Lower lobe of right lung (tissue), 2 donors: ENCODE measurements around the gene SIGLEC7. TPM values are rescaled to one million over a fixed set of nuclear protein-coding genes. Genes with fewer than 3 reads are reported as not detected.

Experiments used
- ATAC-seq, 2 donors: fragments of 200-7000 bp; cut with Tn5 transposase; one replicate each; pipeline ENCODE4 v1.9.1; 2020 to 2022; ENCODE audit warnings: mild to moderate bottlenecking in 2 of 2, moderate library complexity in 2 of 2
- DNase-seq: peaks from one replicate; pipeline ENCODE4 v3.0.0-alpha.2; 2020
- H3K27ac ChIP-seq: fragments of 200-600 bp; one replicate; pipeline ENCODE4 v1.8.0; 2022
- H3K27me3 ChIP-seq: fragments of 200-600 bp; one replicate; pipeline ENCODE4 v1.8.0; 2022; ENCODE audit warnings: low read depth
- H3K36me3 ChIP-seq: fragments of 200-600 bp; one replicate; pipeline ENCODE4 v1.8.0; 2022; ENCODE audit warnings: mild to moderate bottlenecking
- H3K4me1 ChIP-seq: fragments of 200-600 bp; one replicate; pipeline ENCODE4 v1.8.0; 2022
- H3K4me3 ChIP-seq: fragments of 200-600 bp; one replicate; pipeline ENCODE4 v1.8.0; 2022; ENCODE audit warnings: mild to moderate bottlenecking
- H3K9me3 ChIP-seq: fragments of 200-600 bp; one replicate; pipeline ENCODE4 v1.8.0; 2022
- CTCF ChIP-seq: fragments of 200-600 bp; IDR thresholded peaks from one replicate; pipeline ENCODE4 v1.8.0; 2022; ENCODE audit warnings: antibody characterized with exemption, mild to moderate bottlenecking
- intact Hi-C: fragments of 100-400 bp; cut with DNase I; formaldehyde crosslinking; loops from one replicate; pipeline ENCODE4 v1.11.0; 2022
- total RNA-seq: library from RNA; stranded (reverse); fragmentation: NEBNext Ultra II Directional; extraction: Animal tissue kit (Norgen Biotek cat#: 25700); gene quantifications from one replicate; pipeline ENCODE4 v1.2.1, GENCODE V29; 2021
- donor health status: DM: no; HTN: yes; CAD: no; lungs with severe emphysema.

The SIGLEC7 gene
- total RNA-seq, 1 donor from 2014 or later: 10.0 TPM

DNA sequence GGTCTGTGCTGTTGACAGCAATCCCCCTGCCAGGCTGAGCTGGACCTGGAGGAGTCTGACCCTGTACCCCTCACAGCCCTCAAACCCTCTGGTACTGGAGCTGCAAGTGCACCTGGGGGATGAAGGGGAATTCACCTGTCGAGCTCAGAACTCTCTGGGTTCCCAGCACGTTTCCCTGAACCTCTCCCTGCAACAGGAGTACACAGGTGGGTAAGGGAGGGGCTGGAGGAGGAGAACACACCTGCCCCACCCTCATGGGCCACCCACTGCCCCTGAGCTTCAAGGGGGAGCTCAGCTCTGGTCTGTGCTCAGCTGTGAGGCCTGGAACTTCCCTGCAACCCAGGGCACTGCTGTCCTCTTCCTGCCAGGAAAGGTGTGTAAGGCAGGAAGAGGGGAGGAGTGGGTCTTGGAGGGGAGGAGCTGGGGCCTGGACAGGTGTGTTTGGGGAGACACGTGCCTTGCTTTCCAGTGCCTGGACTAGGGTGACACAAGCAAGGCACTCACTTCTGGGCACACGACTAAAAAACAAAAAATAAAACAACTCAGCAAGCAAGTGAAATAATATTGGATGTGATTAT lies 3.9 kb downstream of the SIGLEC7 start:
- TF ChIP-seq CTCF: no peak
- DNase-seq (no peak), ATAC-seq (no peak)
- H3K9me3 ChIP-seq: no peaks in the 10 kb centered on the region
- no peak overlapping the region for H3K4me3 ChIP-seq
- no peak overlapping the region for H3K27ac ChIP-seq
- peaks cover 16% of the 10 kb centered on the region for H3K4me1 ChIP-seq
- H3K36me3 ChIP-seq: no peaks in the 10 kb centered on the region
- no peaks in the 10 kb centered on the region for H3K27me3 ChIP-seq
- intact Hi-C loops: no loop called here

DNA sequence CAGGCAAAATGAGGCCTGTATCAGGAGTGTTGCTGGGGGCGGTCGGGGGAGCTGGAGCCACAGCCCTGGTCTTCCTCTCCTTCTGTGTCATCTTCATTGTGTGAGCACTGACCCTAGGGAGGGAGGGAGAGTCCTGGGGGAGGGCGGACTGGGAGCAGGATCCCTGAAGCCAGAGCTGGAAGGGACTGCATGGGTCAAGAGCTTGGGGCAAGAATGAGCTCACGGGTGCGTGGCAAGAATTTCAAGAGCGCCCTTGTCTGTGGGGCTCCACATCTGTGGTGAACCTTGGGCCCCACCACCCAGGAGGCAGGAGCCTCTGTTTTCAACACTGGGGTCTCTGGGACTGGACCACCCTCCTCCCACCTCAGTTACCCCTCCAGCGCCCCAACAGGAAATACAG lies 4.7 kb downstream of the SIGLEC7 start:
- DNase-seq: no peak
- ATAC-seq: no peak
- H3K36me3 ChIP-seq: no peaks in the 10 kb centered on the region
- peaks cover 9% of the 10 kb centered on the region for H3K4me1 ChIP-seq
- TF ChIP-seq CTCF: no peak
- H3K4me3 ChIP-seq: no peak overlapping the region
- intact Hi-C loops: no loop called here
- H3K27ac ChIP-seq: no peak overlapping the region
- no peaks in the 10 kb centered on the region for H3K27me3 ChIP-seq
- no peaks in the 10 kb centered on the region for H3K9me3 ChIP-seq

- Histone ChIP-seq H3K36me3 (no peaks in the 10 kb centered on the region), H3K9me3 (no peaks in the 10 kb centered on the region), H3K4me3 (no peak overlapping the region), H3K27me3 (peaks cover 4% of the 10 kb centered on the region), H3K4me1 (peaks cover 9% of the 10 kb centered on the region), H3K27ac (no peak overlapping the region)
- intact Hi-C loops: no loop called here
- no peak for DNase-seq
- no peak for TF ChIP-seq CTCF
- no peak for ATAC-seq
Observed at GRCh38 chr19:51147663-51148062, 5.6 kb downstream of the SIGLEC7 start.

DNA sequence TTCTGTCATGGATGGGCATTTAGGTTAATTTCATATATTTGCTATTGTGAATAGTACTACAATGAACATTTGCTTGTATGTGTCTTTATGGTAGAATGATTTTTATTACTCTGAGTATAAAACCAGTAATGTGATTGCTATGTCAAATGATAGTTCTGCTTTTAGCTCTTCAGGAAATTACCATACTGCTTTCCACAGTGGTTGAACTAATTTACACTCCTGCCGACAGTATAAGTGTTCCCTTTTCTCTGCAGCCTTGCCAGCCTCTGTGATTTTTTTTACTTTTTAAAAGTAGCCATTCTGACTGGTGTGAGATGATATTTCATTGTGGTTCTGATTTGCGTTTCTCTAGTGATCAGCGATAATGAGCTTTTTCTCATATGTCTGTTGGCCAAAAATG lies 6.5 kb downstream of the SIGLEC7 start:
- DNase-seq: no peak
- Histone ChIP-seq H3K27ac (no peak overlapping the region), H3K4me1 (peaks cover 9% of the 10 kb centered on the region), H3K36me3 (no peaks in the 10 kb centered on the region), H3K4me3 (no peak overlapping the region), H3K27me3 (peaks cover 5% of the 10 kb centered on the region), H3K9me3 (no peaks in the 10 kb centered on the region)
- TF ChIP-seq CTCF: no peak
- ATAC-seq: no peak
- intact Hi-C loops: no loop called here

DNA sequence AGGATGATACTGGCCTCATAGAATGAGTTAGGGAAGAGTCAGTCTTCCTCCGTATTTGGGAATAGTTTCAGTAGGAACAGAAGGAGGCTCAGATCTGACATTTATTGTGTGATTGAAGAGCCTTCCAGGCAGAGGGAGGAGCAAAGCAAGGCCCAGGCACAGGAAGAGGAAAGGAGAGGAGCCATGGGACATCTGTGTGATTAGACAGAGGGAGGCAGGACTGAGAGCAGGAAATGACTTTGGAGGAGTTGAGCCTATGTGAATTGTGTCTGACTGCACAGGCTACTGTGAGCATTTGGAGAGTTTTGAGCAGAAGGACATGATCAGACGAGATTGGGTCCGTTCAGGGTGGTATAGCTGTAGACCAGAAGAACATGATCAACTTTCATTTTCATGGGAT lies 8.5 kb downstream of the SIGLEC7 start:
- no peak for DNase-seq
- Histone ChIP-seq H3K27me3 (peaks cover 5% of the 10 kb centered on the region), H3K4me1 (peaks cover 9% of the 10 kb centered on the region)

More for the DNA sequence above, 8.5 kb downstream of the SIGLEC7 start:
- ATAC-seq: no peak
- Histone ChIP-seq H3K27ac (no peak overlapping the region), H3K9me3 (no peaks in the 10 kb centered on the region), H3K36me3 (no peaks in the 10 kb centered on the region), H3K4me3 (no peak overlapping the region)
- TF ChIP-seq CTCF: no peak
- intact Hi-C loops: no loop called here
